ENCODE measurements around the gene ARPP21.

ARPP21 gene

DNA sequence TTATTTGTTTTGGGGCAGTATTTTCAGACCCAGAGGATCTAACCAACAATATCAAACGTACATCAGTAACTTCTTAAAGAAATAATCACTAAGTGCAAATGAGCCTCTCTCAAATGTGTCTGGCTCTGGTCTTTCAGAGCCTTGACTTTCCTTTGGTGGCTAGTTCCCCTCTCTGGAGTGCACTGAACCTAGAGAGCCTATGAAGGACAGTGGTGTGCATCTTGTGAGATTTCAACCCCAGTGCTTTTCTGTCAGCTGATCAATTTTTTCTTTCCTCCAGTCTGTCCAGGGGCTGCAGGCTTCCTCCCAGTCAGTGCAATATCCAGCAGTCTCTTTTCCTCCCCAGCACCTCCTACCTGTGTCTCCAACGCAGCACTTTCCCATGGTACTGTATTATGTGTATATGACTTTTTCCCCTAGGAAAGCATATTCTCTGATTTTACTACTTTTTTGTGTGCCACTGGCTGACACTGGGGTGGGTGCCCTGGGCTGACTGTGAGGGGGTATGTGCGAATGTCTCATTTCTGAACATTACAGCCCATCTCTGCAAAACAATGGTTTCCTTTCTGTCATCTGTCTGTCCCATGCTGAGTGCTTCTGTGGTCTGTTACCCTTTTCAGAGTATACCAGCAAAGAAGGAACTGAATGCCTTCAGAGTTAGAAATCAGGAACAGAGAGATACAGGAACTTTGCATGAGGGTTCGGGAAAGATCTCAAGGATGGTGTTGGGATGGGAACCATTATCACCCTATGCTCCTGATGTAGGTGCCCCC is 98.8 kb downstream of the ARPP21 start:
- no peak for DNase-seq

GRCh38 chr3:35739181-35739809 is 100.0 kb downstream of the ARPP21 start:
- DNase-seq: no peak

GRCh38 chr3:35739964-35740527 is 100.7 kb downstream of the ARPP21 start:
- no peak for DNase-seq

DNA sequence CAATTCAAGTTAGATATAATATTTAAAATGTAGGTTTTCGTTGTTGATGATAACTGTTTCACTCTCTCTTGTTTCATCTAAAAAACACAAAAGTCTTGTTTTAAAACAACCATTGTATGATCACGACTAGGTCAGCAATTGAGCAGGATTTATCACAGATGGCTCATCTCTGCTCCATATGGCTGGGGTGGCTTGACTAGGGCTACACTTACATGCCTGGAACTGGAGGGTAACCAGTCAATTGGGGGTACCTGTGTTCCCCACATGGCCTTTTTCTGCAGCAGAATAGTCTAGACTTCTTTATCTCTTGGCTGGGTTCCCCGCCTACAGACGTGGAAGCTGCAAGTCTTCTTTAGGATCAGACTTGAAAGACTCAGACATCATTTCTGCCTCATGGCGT is 103.9 kb downstream of the ARPP21 start:
- DNase-seq: no peak

DNA sequence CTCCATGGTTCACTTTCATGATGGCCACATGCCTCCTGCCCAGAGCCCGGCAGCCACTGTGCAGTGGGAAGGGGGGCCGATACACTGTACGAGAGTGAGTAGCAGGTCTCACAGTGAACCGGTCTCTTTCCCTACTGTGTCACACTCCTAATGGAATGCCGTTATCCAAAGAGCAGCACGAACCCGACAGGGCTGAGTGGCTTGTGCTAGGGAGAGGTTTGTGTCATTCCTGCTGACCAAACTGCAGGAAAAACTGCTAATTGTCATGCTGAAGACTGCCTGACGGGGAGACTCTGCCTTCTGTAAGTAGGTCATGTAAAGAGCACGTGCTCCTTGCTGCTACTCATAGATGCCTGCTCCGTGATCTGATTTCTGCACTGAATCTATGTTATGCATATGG is 105.1 kb downstream of the ARPP21 start:
- DNase-seq: no peak

GRCh38 chr3:35745351-35745750 is 106.0 kb downstream of the ARPP21 start:
- no peak for DNase-seq

DNA sequence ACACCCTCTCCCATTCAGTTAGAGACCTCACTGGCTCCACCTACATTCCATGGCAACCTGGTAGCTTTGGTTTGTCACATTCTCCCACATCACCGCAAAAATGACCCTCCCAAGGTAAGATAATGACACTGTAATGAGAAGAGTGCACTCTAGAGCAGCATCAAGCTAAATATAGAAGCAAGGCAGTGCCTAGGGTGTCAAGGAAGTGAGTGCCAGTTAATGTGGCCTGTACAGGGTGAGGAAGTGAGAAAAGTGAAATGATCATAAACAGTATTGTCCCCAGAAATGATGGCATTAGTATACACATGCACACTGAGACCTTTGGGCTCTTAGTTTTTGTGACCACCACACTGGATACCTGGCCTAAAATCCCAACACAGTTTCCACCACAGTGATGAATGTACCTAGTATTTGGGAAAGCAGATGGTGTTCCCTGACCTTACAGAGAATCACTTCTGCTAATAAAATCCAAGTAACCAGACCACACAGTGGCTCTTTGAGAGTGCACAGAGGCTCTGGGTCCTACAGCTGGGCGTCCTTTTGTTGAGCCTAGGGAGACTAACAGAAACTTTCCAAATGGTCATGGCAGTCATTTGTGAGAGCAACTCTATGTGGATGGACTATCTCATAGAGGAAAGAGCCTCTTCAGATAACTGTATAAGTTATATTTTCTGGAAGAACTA is 106.6 kb downstream of the ARPP21 start:
- no peak for DNase-seq

DNA sequence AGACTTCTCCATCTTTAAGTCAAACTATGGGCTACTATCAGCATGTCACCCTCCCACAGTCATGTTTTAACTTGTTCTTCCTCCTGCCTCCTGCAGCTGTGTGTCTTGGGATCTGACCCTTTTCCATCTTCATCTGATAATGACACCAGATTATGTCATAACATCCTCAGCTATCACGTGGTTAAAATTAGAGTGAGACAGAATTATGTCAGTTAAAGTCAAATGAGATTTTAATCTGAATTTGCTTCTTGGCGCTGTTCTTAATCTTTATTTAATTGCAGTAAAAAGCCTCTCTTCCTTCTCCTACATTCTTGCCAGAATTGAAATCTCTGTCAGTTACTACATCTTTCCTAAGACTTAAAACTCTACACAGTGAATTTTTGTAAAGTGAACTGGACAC is 107.2 kb downstream of the ARPP21 start:
- no peak for DNase-seq

DNA sequence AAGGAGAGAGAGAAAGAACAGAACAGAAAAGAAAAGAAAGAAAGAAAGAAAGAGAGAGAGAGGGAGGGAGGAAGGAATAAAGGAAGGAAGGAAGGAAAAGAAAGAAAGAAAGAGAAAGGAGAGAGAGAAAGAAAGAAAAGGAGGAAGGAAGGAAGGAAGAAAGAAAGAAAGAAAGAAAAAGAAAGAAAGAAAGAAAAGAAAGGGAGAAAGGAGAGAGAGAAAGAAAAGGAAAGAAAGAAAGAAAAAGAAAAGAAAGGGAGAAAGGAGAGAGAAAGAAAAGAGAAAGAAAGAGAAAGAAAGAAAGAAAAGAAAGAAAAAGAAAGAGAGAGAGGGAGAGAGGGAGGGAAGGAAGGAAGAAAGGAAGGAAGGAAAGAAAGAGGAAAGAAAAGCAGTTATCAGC is 108.8 kb downstream of the ARPP21 start:
- DNase-seq: no peak

GRCh38 chr3:35751207-35751606 is 111.9 kb downstream of the ARPP21 start:
- no peak for DNase-seq

DNA sequence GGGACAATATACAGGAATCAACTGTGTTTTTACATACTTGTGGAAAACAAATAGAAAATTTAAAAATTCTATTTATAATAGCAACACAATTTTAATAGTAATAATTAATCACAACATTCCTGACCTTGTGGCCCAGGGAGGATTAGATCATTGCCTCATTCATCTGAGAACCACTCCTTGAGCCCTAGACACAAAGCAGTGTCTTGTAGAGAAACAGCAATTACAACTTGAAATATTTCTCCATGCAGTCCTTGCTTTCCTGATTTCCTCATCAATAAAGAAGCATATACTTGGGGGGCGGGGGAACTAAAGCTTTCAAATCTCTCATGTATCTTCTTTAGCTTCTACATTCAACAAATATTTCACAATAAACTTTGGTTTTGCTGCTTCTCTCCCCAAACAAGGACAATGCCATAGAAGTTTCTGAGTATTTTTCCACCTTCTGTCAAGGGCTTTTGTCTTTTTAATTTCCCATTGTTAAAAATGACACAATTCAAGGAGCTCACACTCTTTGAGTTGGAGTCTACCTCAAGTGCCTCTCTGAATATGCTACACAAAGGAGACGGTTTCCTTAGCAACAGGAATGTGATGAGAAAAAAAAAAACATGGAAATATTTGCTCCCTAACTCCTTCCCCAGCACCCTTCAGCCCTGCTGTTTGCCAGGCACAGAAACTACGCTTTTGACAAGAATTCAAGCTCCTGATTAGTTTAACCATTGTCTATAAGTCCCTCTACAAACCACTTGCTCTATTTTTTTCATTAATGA is 118.8 kb downstream of the ARPP21 start:
- no peak for DNase-seq

- no peak for DNase-seq
Measured at GRCh38 chr3:35760146-35760545, 120.8 kb downstream of the ARPP21 start.

DNA sequence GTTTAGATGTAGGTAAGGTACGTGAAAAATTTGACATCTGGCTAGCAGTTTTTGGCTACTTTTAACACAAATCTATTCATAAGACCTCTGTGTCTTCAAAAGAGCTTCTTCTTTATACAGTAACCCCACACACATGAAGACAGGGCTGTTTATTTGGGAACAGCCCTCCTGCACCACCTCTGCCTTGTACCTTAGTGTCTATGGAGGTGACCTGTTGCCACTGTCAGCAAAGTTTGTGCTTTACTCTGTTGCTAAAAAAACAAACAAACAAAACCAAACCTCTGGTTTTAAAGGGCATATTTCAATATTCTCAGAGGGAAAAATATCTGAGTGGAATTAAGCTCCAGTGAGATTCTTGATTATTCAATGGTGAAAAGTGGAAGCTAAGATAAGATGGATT is 122.0 kb downstream of the ARPP21 start:
- DNase-seq: no peak

- no peak for DNase-seq
Measured at GRCh38 chr3:35772381-35773015, 133.2 kb downstream of the ARPP21 start.

- no peak for DNase-seq
Measured at GRCh38 chr3:35773417-35773816, 134.1 kb downstream of the ARPP21 start.

DNA sequence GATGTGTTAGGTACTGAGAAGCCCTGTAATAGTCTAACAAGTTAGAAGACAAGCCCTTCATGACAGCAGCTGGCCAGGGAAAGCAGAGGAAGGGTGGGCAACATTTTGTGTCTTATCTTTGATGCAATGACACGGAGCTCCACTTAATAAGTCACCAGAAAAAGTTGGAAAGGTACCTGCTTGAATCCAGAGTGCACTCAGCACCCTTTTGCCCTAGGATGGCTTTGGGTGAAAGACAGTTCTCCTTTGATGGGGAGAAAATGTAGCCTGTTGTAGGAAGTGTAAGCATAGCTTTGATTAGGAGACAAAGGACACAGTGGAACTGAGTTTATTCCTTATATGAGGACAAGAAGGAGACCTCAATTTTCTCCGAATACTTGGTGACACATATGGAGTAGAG is 137.0 kb downstream of the ARPP21 start:
- DNase-seq: no peak

DNA sequence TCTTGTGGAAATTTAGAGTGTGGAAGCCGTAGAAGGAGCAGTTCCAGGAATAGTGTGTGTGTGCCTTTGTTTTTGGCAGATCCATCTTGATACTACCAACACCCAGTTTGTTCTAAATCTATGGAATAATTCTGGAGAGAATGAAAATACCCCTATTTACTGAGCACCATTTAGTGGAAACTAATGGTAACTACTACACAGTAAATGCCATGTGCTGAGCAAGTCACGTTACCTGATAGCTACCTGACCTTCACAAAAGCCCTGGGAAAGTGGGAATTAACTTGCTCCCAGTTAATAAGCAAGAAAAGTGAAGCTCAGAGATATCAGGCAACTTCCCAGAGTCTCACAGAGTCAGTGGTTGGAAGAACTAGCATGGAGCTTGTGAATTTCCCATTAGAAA is 137.7 kb downstream of the ARPP21 start:
- DNase-seq: no peak

GRCh38 chr3:35777563-35778554 is 138.5 kb downstream of the ARPP21 start:
- DNase-seq: no peak

DNA sequence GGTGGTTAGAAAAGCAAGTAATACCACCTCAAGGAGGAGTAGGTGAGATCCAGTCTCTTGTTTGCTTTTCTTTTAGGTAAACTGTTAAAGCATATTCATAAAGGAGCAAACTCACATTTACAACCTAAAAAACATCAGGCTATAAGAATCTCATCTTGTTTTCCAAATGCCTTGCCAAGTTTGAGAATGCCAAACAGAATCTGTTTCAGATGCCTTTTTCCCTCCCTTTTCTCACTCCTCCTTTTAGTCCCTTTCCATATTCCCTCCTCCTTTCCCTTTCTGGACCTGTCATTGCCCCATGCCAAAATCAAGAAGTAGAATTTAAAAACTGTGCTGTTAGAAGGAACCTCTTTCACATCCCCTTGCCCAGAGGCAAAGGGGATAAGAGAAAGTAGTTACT is 140.3 kb downstream of the ARPP21 start:
- DNase-seq: no peak

- no peak for DNase-seq
Measured at GRCh38 chr3:35780800-35781199, 141.5 kb downstream of the ARPP21 start.

DNA sequence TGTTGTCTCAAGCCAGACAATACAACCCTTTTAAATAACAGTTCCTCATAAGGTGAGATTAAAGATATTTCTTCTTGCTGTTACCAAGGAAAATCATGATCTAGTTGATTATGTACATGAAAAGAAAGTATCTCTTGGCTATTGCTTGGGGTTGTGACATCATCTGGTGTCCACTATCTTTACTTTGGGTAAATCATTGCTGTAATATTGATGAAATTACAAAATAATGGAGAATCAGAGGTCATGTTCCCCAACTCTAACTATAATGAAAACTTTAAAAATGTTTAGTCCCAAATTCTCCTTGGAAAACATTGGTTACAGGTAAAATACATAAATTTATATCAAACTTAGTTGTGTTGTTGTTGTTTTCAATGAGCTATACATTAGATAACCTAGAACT is 142.2 kb downstream of the ARPP21 start:
- DNase-seq: no peak
